GM12892 (cell line): ENCODE measurements around the gene OPRM1.

ENCODE experiments used
- POLR2A ChIP-seq: IDR thresholded peaks from 2 replicates; pipeline ENCODE4 v1.6.1; 2011; ENCODE audit warnings: low read depth, low read length, control low read depth
- POLR2AphosphoS5 ChIP-seq: IDR thresholded peaks from 2 replicates; pipeline ENCODE4 v1.6.1; 2011; ENCODE audit warnings: low read depth, low read length, control low read depth

DNA sequence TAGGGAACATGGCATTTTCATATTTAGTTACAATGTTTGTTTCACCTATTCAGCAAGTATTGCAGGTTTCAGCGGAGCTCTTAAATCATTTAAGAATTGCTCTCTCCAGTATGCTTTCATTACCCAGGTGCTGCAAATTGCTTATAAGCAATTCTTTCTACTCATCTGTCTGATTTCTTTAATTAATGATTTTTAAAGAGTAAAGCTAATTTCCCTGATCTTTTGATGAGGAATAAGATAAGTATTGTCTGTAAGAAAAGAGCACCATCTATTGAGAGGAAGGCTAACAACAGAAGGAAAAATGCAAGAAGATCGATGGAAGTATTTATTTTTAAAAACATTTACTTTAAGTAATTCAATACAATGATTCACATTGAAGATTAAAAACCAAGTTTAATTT is 2.0 kb downstream of the OPRM1 start:
- no peak for TF ChIP-seq POLR2AphosphoS5
- no peak for TF ChIP-seq POLR2A
